GM23338 (cell line): ENCODE measurements around the gene PICK1. TPM values are rescaled to one million over a fixed set of nuclear protein-coding genes. Genes with fewer than 3 reads are reported as not detected.

Experiments
- ATAC-seq: fragments of 200-7000 bp; cut with Tn5 transposase; 3 replicates; pipeline ENCODE4 v1.9.1; 2020
- DNase-seq: peaks from one replicate; pipeline ENCODE4 v3.0.0-alpha.2; 2015; ENCODE audit warnings: low spot score
- H2AFZ ChIP-seq: fragments of 200-600 bp; sonication (generic); 2 replicates; pipeline ENCODE4 v1.8.0; 2016; ENCODE audit warnings: antibody characterized with exemption, mild to moderate bottlenecking, moderate library complexity
- H3F3A ChIP-seq: fragments of 200-600 bp; sonication (generic); replicated peaks from 2 replicates; pipeline ENCODE4 v1.8.0; 2017; ENCODE audit warnings: antibody characterized with exemption, mixed run types, low read depth
- H3K27ac ChIP-seq: fragments of 200-600 bp; sonication (generic); 2 replicates; pipeline ENCODE4 v1.6.1; 2016; ENCODE audit warnings: low read depth
- H3K27me3 ChIP-seq: fragments of 200-600 bp; sonication (generic); 2 replicates; pipeline ENCODE4 v1.8.0; 2016; ENCODE audit warnings: mild to moderate bottlenecking, mixed run types, moderate library complexity; ENCODE audit not compliant: insufficient read depth
- H3K36me3 ChIP-seq: fragments of 200-600 bp; sonication (generic); 2 replicates; pipeline ENCODE4 v1.8.0; 2016; ENCODE audit warnings: mild to moderate bottlenecking; ENCODE audit not compliant: insufficient read depth
- H3K4me1 ChIP-seq: fragments of 200-600 bp; sonication (generic); 2 replicates; pipeline ENCODE4 v1.8.0; 2016; ENCODE audit warnings: mild to moderate bottlenecking, moderate library complexity; ENCODE audit not compliant: insufficient read depth
- H3K4me2 ChIP-seq: fragments of 200-600 bp; sonication (generic); 2 replicates; pipeline ENCODE4 v1.7.1; 2017; ENCODE audit warnings: mixed run types
- H3K4me3 ChIP-seq: fragments of 200-600 bp; sonication (generic); 2 replicates; pipeline ENCODE4 v1.6.1; 2016; ENCODE audit warnings: mixed run types
- H3K79me2 ChIP-seq: fragments of 200-600 bp; sonication (generic); replicated peaks from 2 replicates; pipeline ENCODE4 v1.8.0; 2017; ENCODE audit warnings: mild to moderate bottlenecking; ENCODE audit not compliant: insufficient read depth
- H3K9me2 ChIP-seq: fragments of 200-600 bp; sonication (generic); 2 replicates; pipeline ENCODE4 v1.8.0; 2017; ENCODE audit not compliant: insufficient read depth
- H4K20me1 ChIP-seq: fragments of 200-600 bp; sonication (generic); replicated peaks from 2 replicates; pipeline ENCODE4 v1.8.0; 2017; ENCODE audit warnings: mild to moderate bottlenecking; ENCODE audit not compliant: insufficient read depth
- H3K27ac Mint-ChIP-seq: 2 replicates; pipeline ENCODE4 v1.8.0; 2020; ENCODE audit warnings: inconsistent platforms, mild to moderate bottlenecking, moderate library complexity, mixed read lengths
- H3K27me3 Mint-ChIP-seq: 3 replicates; pipeline ENCODE4 v1.8.0; 2022; ENCODE audit warnings: low read depth, mild to moderate bottlenecking, moderate library complexity, mixed read lengths, inconsistent platforms; ENCODE audit not compliant: insufficient read depth, poor library complexity
- H3K36me3 Mint-ChIP-seq: 3 replicates; pipeline ENCODE4 v1.8.0; 2021; ENCODE audit warnings: low read depth, mild to moderate bottlenecking, inconsistent platforms, moderate library complexity, mixed read lengths
- H3K4me1 Mint-ChIP-seq: 3 replicates; pipeline ENCODE4 v1.8.0; 2020; ENCODE audit warnings: mild to moderate bottlenecking, inconsistent platforms, mixed read lengths
- H3K4me3 Mint-ChIP-seq: 3 replicates; pipeline ENCODE4 v1.8.0; 2021; ENCODE audit warnings: moderate library complexity, mild to moderate bottlenecking, inconsistent platforms, mixed read lengths
- H3K9me3 Mint-ChIP-seq: 3 replicates; pipeline ENCODE4 v1.8.0; 2020; ENCODE audit warnings: moderate library complexity, mild to moderate bottlenecking, inconsistent platforms, mixed read lengths
- CTCF ChIP-seq, 2 experiments: fragments of 200-600 bp in 1 of 2; sonication (generic) in 1 of 2; conservative IDR thresholded peaks; 2 replicates each; pipeline versions ENCODE4 v1.5.1 to v1.6.1; 2016 to 2017; ENCODE audit warnings: antibody characterized with exemption in 2 of 2, low read depth in 2 of 2, mild to moderate bottlenecking in 2 of 2, moderate library complexity in 1 of 2
- JUNB ChIP-seq: IDR thresholded peaks from one replicate; pipeline ENCODE4 v1.6.1; 2016; ENCODE audit warnings: antibody characterized with exemption; ENCODE audit not compliant: unreplicated experiment
- ZNF114 ChIP-seq: fragments of 250-450 bp; sonication (Bioruptor Pico); IDR thresholded peaks from 2 replicates; pipeline ENCODE4 v1.5.0; 2020; ENCODE audit warnings: mild to moderate bottlenecking, moderate library complexity
- ZNF462 ChIP-seq: fragments of 250-450 bp; sonication (Bioruptor Pico); IDR thresholded peaks from 2 replicates; pipeline ENCODE4 v1.5.0; 2020; ENCODE audit warnings: mild to moderate bottlenecking, moderate library complexity
- polyA plus RNA-seq: library from polyadenylated mRNA; unstranded; fragments of >200 nt; fragmentation: Nextera tagmentation; extraction: Ambion mirVana; gene quantifications from 2 replicates; pipeline ENCODE4 v1.2.1, GENCODE V29; 2016
- total RNA-seq: library from RNA; depleted of rRNA; stranded (reverse); fragments of >200 nt; shearing (Covaris generic); gene quantifications from 2 replicates; pipeline ENCODE4 v1.2.3, GENCODE V29; 2014

PICK1 gene
- total and polyA plus RNA-seq, 2 experiments from 2014 or later, result 15.9 to 28.3 TPM

- no peak overlapping the region for H3K4me2 ChIP-seq
- ATAC-seq, result peak; percentile 78
- H2AFZ ChIP-seq, result no peak overlapping the region
- H4K20me1 ChIP-seq, result no peaks in the 10 kb centered on the region
- no peak overlapping the region for H3K4me3 Mint-ChIP-seq
- no peaks in the 10 kb centered on the region; the same call in 2 of the 3 replicates for H3K36me3 Mint-ChIP-seq
- H3K4me1 Mint-ChIP-seq, result peaks cover 4% of the 10 kb centered on the region
- peaks cover 2% of the 10 kb centered on the region for H3K27me3 Mint-ChIP-seq
- TF ChIP-seq ZNF114 (CRISPR knock-in tag) (no peak), ZNF462 (CRISPR knock-in tag) (no peak), JUNB (no peak), CTCF (conservative IDR thresholded peaks at IDR 0.05; ENCODE audit: low read depth in 2 of 2) (peak; percentile 1 to 56; a peak in 2 of 4 replicates)
- H3K27me3 ChIP-seq, result no peaks in the 10 kb centered on the region
- no peak overlapping the region for H3K27ac ChIP-seq
- DNase-seq, result peak; percentile 78
- no peaks in the 10 kb centered on the region for H3K9me2 ChIP-seq
- H3K4me3 ChIP-seq, result no peak overlapping the region
- no peaks in the 10 kb centered on the region for H3K4me1 ChIP-seq
- 0 out of 2 replicates have a peak, but pooled peaks cover 3% of the 10 kb centered on the region for H3F3A ChIP-seq
- H3K79me2 ChIP-seq, result no peaks in the 10 kb centered on the region
- no peak overlapping the region; the same call in 1 of the 2 replicates for H3K27ac Mint-ChIP-seq
- no peaks in the 10 kb centered on the region for H3K36me3 ChIP-seq
- no peaks in the 10 kb centered on the region for H3K9me3 Mint-ChIP-seq
Observed at GRCh38 chr22:38124236-38124974, 67.2 kb downstream of the PICK1 start.
